A549 (cell line): ENCODE data around the gene ADGRD1. TPM values are rescaled to one million over a fixed set of nuclear protein-coding genes. Genes with fewer than 3 reads are reported as not detected.

Experiments
- ATAC-seq, 2 experiments: fragments of 200-7000 bp in 1 of 2; fragments of >200 bp in 1 of 2; cut with Nextera tagmentation in 1 of 2; cut with Tn5 transposase in 1 of 2; 3 replicates each; pipeline versions ENCODE4 v1.8.0 to v1.9.1; 2018 to 2020; ENCODE audit warnings: mild to moderate bottlenecking in 1 of 2, moderate library complexity in 1 of 2
- CTCF ChIA-PET: fragments of 300-600 bp; sonication (Branson Sonifier 250); formaldehyde crosslinking; extraction: SDS; loops from one replicate; lab custom pipeline; 2021; ENCODE audit warnings: antibody characterized with exemption, inconsistent platforms; lab: Yijun Ruan, JAX
- POLR2A ChIA-PET: fragments of 350-600 bp; formaldehyde crosslinking; extraction: SDS; loops from one replicate; lab custom pipeline; 2021; ENCODE audit warnings: antibody characterized with exemption, inconsistent platforms; lab: Yijun Ruan, JAX
- DNase-seq, 2 experiments: peaks; one replicate each; pipeline versions ENCODE4 v3.0.0 to v3.0.0-alpha.2; 2011 to 2016; ENCODE audit warnings: low read depth in 1 of 2, low spot score in 1 of 2
- FAIRE-seq: peaks from 2 replicates; lab custom pipeline; 2011; peaks lifted over from hg19 to GRCh38; lab: Jason Lieb, UNC
- H3K27ac ChIP-seq, 2 experiments: fragments of >200 bp; sonication (Bioruptor Twin); formaldehyde crosslinking; 3 replicates each; pipeline ENCODE4 v1.5.1; 2016 to 2017
- H3K4me1 ChIP-seq: fragments of >200 bp; sonication (Bioruptor Twin); formaldehyde crosslinking; 3 replicates; pipeline ENCODE4 v1.6.1; 2016
- H3K4me2 ChIP-seq: fragments of >200 bp; sonication (Bioruptor Twin); formaldehyde crosslinking; 3 replicates; pipeline ENCODE4 v1.6.1; 2016
- H3K4me3 ChIP-seq: fragments of >200 bp; sonication (Bioruptor Twin); formaldehyde crosslinking; 3 replicates; pipeline ENCODE4 v1.5.1; 2016
- H3K9me3 ChIP-seq: fragments of >200 bp; sonication (Bioruptor Twin); formaldehyde crosslinking; 3 replicates; pipeline ENCODE4 v1.6.1; 2016
- CBX2 ChIP-seq: fragments of 200-600 bp; sonication (generic); IDR thresholded peaks from 2 replicates; pipeline ENCODE4 v1.6.1; 2016; ENCODE audit warnings: low read depth, mild to moderate bottlenecking, borderline replicate concordance
- CBX8 ChIP-seq: fragments of 200-600 bp; sonication (generic); IDR thresholded peaks from 2 replicates; pipeline ENCODE4 v1.6.1; 2016
- CEBPB ChIP-seq, 2 experiments: fragments of >200 bp in 1 of 2; sonication (Bioruptor Twin) in 1 of 2; formaldehyde crosslinking in 1 of 2; IDR thresholded peaks; 2 replicates each; pipeline ENCODE4 v1.6.1; 2012 to 2016
- CHD2 ChIP-seq: fragments of 150-350 bp; IDR thresholded peaks from 2 replicates; pipeline ENCODE4 v1.6.1; 2014; ENCODE audit warnings: low read length; ENCODE audit not compliant: partially characterized antibody
- CHD4 ChIP-seq: fragments of 200-600 bp; sonication (generic); IDR thresholded peaks from 2 replicates; pipeline ENCODE4 v1.6.1; 2016; ENCODE audit warnings: antibody characterized with exemption, mild to moderate bottlenecking, borderline replicate concordance
- EP300 ChIP-seq, 2 experiments: fragments of >200 bp; sonication (Bioruptor Twin); formaldehyde crosslinking; IDR thresholded peaks; 2 replicates in 1 of 2; 3 replicates in 1 of 2; pipeline ENCODE4 v1.6.1; 2016 to 2017
- ESRRA ChIP-seq: fragments of 150-350 bp; IDR thresholded peaks from 2 replicates; pipeline ENCODE4 v1.6.1; 2014; ENCODE audit warnings: mild to moderate bottlenecking, low read length, borderline replicate concordance
- FOSB ChIP-seq: fragments of 250-450 bp; sonication (Bioruptor Pico); IDR thresholded peaks from 2 replicates; pipeline ENCODE4 v1.5.0; 2020; ENCODE audit warnings: mild to moderate bottlenecking, moderate library complexity
- FOSL2 ChIP-seq, 2 experiments: fragments of 450-650 bp in 1 of 2; fragments of >200 bp in 1 of 2; sonication (Bioruptor Twin) in 1 of 2; formaldehyde crosslinking; IDR thresholded peaks; 2 replicates each; pipeline versions ENCODE4 v1.5.0 to v1.6.1; 2016 to 2020; ENCODE audit warnings: mild to moderate bottlenecking in 1 of 2, moderate library complexity in 1 of 2
- FOXS1 ChIP-seq: fragments of 250-450 bp; sonication (Bioruptor Pico); IDR thresholded peaks from 2 replicates; pipeline ENCODE4 v1.5.0; 2020; ENCODE audit warnings: mild to moderate bottlenecking, moderate library complexity
- GATA3 ChIP-seq: IDR thresholded peaks from 2 replicates; pipeline ENCODE4 v1.6.1; 2012; ENCODE audit warnings: borderline replicate concordance
- HDAC2 ChIP-seq: fragments of 200-600 bp; sonication (generic); IDR thresholded peaks from 2 replicates; pipeline ENCODE4 v1.6.1; 2016
- HEYL ChIP-seq: fragments of 250-450 bp; sonication (Bioruptor Pico); IDR thresholded peaks from 2 replicates; pipeline ENCODE4 v1.8.0; 2021; ENCODE audit warnings: mild to moderate bottlenecking, moderate library complexity
- HMGXB4 ChIP-seq: fragments of 250-450 bp; sonication (Bioruptor Pico); IDR thresholded peaks from 2 replicates; pipeline ENCODE4 v1.5.0; 2021; ENCODE audit warnings: mild to moderate bottlenecking, moderate library complexity, borderline replicate concordance
- JUN ChIP-seq, 2 experiments: fragments of >200 bp; sonication (Bioruptor Twin); formaldehyde crosslinking; IDR thresholded peaks; 2 replicates in 1 of 2; 3 replicates in 1 of 2; pipeline ENCODE4 v1.6.1; 2016 to 2017
- KDM5A ChIP-seq: fragments of 200-600 bp; sonication (generic); IDR thresholded peaks from 2 replicates; pipeline ENCODE4 v1.6.1; 2016; ENCODE audit warnings: antibody characterized with exemption, mild to moderate bottlenecking
- MAZ ChIP-seq: fragments of 150-350 bp; IDR thresholded peaks from 2 replicates; pipeline ENCODE4 v1.6.1; 2014; ENCODE audit warnings: antibody characterized with exemption, low read depth, low read length, borderline replicate concordance
- MYC ChIP-seq: IDR thresholded peaks from 2 replicates; pipeline ENCODE4 v1.6.1; 2012; ENCODE audit warnings: mild to moderate bottlenecking, inconsistent platforms, low read length, improper control_type of control experiment, borderline replicate concordance
- NFE2L2 ChIP-seq: fragments of 150-350 bp; conservative IDR thresholded peaks from 2 replicates; pipeline ENCODE4 v1.6.1; 2014; ENCODE audit warnings: low read length
- NPAS2 ChIP-seq: fragments of 250-450 bp; sonication (Bioruptor Pico); IDR thresholded peaks from 2 replicates; pipeline ENCODE4 v1.8.0; 2022; ENCODE audit warnings: mild to moderate bottlenecking, moderate library complexity, borderline replicate concordance
- NR3C1 ChIP-seq: fragments of >200 bp; sonication (Bioruptor Twin); formaldehyde crosslinking; IDR thresholded peaks from 3 replicates; pipeline ENCODE4 v1.6.1; 2017
- POLR2AphosphoS2 ChIP-seq: conservative IDR thresholded peaks from 2 replicates; pipeline ENCODE4 v1.6.1; 2012; ENCODE audit warnings: low read length, improper control_type of control experiment, inconsistent platforms
- RCOR1 ChIP-seq: fragments of 150-350 bp; IDR thresholded peaks from 2 replicates; pipeline ENCODE4 v1.6.1; 2014; ENCODE audit warnings: antibody characterized with exemption, low read length, low read depth
- SMC3 ChIP-seq: fragments of >200 bp; sonication (Bioruptor Twin); formaldehyde crosslinking; IDR thresholded peaks from 3 replicates; pipeline ENCODE4 v1.6.1; 2018; ENCODE audit warnings: inconsistent platforms
- SREBF2 ChIP-seq: fragments of 450-650 bp; IDR thresholded peaks from 2 replicates; pipeline ENCODE4 v1.6.1; 2014; ENCODE audit warnings: mild to moderate bottlenecking, moderate library complexity
- TP53 ChIP-seq: fragments of 250-450 bp; sonication (Bioruptor Pico); IDR thresholded peaks from 2 replicates; pipeline ENCODE4 v1.5.0; 2021; ENCODE audit warnings: mild to moderate bottlenecking, moderate library complexity
- ZFP36 ChIP-seq: fragments of 450-650 bp; IDR thresholded peaks from 2 replicates; pipeline ENCODE4 v1.6.1; 2014; ENCODE audit warnings: borderline replicate concordance; ENCODE audit not compliant: partially characterized antibody
- ZNF302 ChIP-seq: fragments of 250-450 bp; sonication (Bioruptor Pico); IDR thresholded peaks from 2 replicates; pipeline ENCODE4 v1.9.0; 2021; ENCODE audit warnings: inconsistent platforms, mild to moderate bottlenecking, moderate library complexity
- WGBS: methylation state at CpG from one replicate; pipeline ENCODE4 v1.1.6; 2017; ENCODE audit errors: missing lambda C conversion rate; 5-methylcytosine and 5-hydroxymethylcytosine counted together
- polyA plus RNA-seq, 4 experiments: library from polyadenylated mRNA; depleted of rRNA in 3 of 4; stranded (reverse); fragments of >200 nt; fragmentation: RNase III in 1 of 4; extraction: RNeasy Plus Mini Kit Qiagen cat#74134 plus additional on column Dnase treatment in 1 of 4; gene quantifications; 2 replicates in 3 of 4; 3 replicates in 1 of 4; pipeline ENCODE4 v1.2.3, GENCODE V29; 2011 to 2017
- TF ChIP-seq, protein P1 (sequence below): IDR thresholded peaks from 2 replicates; pipeline ENCODE4 v1.6.1; 2012
- TF ChIP-seq, protein P2 (sequence below): IDR thresholded peaks from 2 replicates; pipeline ENCODE4 v1.6.1; 2012; ENCODE audit warnings: low read depth, borderline replicate concordance

Gene ADGRD1
- polyA plus RNA-seq, 2 of the 4 experiments (the other 2 are of a cell fraction): 0.36 to 1.5 TPM

GRCh38 chr12:130973109-130973508 lies 19.4 kb downstream of the ADGRD1 start:
- no peak for ATAC-seq
- TF ChIP-seq ZFP36 (no peak), FOXS1 (CRISPR knock-in tag) (no peak), FOSB (CRISPR knock-in tag) (no peak), CBX2 (no peak)
- ChIA-PET POLR2A (no interaction called here), CTCF (interaction anchor here (0.7 kb wide), 1 partner anchor 15 kb away, joined by 3 read pairs; no protein-coding TSS in a partner anchor)
- Histone ChIP-seq H3K4me2 (no peak overlapping the region), H3K9me3 (no peaks in the 10 kb centered on the region), H3K4me3 (no peak overlapping the region), H3K4me1 (no peaks in the 10 kb centered on the region), H3K27ac (no peak overlapping the region)
- 71% methylated on average over 11 of the region's 11 CpGs for WGBS
- no peak for DNase-seq
- FAIRE-seq: no peak

- 65% methylated on average over 10 of the region's 10 CpGs for WGBS
- ATAC-seq (no peak), FAIRE-seq (no peak), DNase-seq (no peak)
- no peak overlapping the region for H3K4me2 ChIP-seq
- TF ChIP-seq KDM5A (no peak), ZNF302 (CRISPR knock-in tag) (no peak), GATA3 (no peak), HDAC2 (no peak), ESRRA (no peak), POLR2AphosphoS2 (no peak), MYC (no peak), JUN (IDR thresholded peaks at IDR 0.05) (no peak), EP300 (IDR thresholded peaks at IDR 0.05) (no peak)
- TF ChIP-seq, protein P1, sequence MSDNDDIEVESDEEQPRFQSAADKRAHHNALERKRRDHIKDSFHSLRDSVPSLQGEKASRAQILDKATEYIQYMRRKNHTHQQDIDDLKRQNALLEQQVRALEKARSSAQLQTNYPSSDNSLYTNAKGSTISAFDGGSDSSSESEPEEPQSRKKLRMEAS: no peak
- POLR2A ChIA-PET: no interaction called here
- H3K9me3 ChIP-seq: no peaks in the 10 kb centered on the region
- H3K4me1 ChIP-seq: no peaks in the 10 kb centered on the region
- no peak overlapping the region for H3K4me3 ChIP-seq
- CTCF ChIA-PET: interaction anchor here (1.0 kb wide), 1 partner anchor 20 kb away, joined by 3 read pairs; no protein-coding TSS in a partner anchor
- no peak overlapping the region for H3K27ac ChIP-seq
Measured at GRCh38 chr12:130973906-130974305, 20.2 kb downstream of the ADGRD1 start.

GRCh38 chr12:130975116-130975515 lies 21.4 kb downstream of the ADGRD1 start:
- POLR2A ChIA-PET: no interaction called here
- Histone ChIP-seq H3K4me3 (no peak overlapping the region), H3K27ac (no peak overlapping the region), H3K4me1 (no peaks in the 10 kb centered on the region), H3K9me3 (no peaks in the 10 kb centered on the region), H3K4me2 (no peak overlapping the region)
- FAIRE-seq (no peak), ATAC-seq (no peak), DNase-seq (no peak)
- TF ChIP-seq NPAS2: no peak
- TF ChIP-seq NR3C1: no peak
- TF ChIP-seq SMC3: no peak
- TF ChIP-seq NFE2L2: no peak
- no peak for TF ChIP-seq ESRRA
- TF ChIP-seq CEBPB (IDR thresholded peaks at IDR 0.05): no peak
- TF ChIP-seq TP53 (CRISPR knock-in tag): no peak
- no peak for TF ChIP-seq FOSL2 (IDR thresholded peaks at IDR 0.05)
- no peak for TF ChIP-seq FOSL2 (CRISPR knock-in tag; IDR thresholded peaks at IDR 0.05)
- TF ChIP-seq EP300 (IDR thresholded peaks at IDR 0.05): no peak
- CTCF ChIA-PET: no interaction called here
- 68% methylated on average over 6 of the region's 7 CpGs for WGBS

- Histone ChIP-seq H3K4me2 (no peak overlapping the region), H3K27ac (no peak overlapping the region), H3K4me1 (no peaks in the 10 kb centered on the region), H3K4me3 (no peak overlapping the region), H3K9me3 (no peaks in the 10 kb centered on the region)
- no peak for DNase-seq
- ChIA-PET CTCF (interaction anchor here (1.2 kb wide), 1 partner anchor 12 kb away, joined by 4 read pairs; no protein-coding TSS in a partner anchor), POLR2A (no interaction called here)
- 66% methylated on average over 15 of the region's 15 CpGs for WGBS
- no peak for FAIRE-seq
- ATAC-seq: no peak
- no peak for TF ChIP-seq HEYL (CRISPR knock-in tag)
- TF ChIP-seq HMGXB4 (CRISPR knock-in tag): no peak
- no peak for TF ChIP-seq GATA3
- no peak for TF ChIP-seq SREBF2
- TF ChIP-seq MAZ: no peak
- no peak for TF ChIP-seq KDM5A
- TF ChIP-seq CBX8: no peak
- TF ChIP-seq, protein P2, sequence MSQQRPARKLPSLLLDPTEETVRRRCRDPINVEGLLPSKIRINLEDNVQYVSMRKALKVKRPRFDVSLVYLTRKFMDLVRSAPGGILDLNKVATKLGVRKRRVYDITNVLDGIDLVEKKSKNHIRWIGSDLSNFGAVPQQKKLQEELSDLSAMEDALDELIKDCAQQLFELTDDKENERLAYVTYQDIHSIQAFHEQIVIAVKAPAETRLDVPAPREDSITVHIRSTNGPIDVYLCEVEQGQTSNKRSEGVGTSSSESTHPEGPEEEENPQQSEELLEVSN: no peak
- TF ChIP-seq ESRRA: no peak
- TF ChIP-seq MYC: no peak
- TF ChIP-seq, protein P1: no peak
- TF ChIP-seq RCOR1: no peak
- no peak for TF ChIP-seq CHD4
- no peak for TF ChIP-seq ZFP36
- no peak for TF ChIP-seq NR3C1
- TF ChIP-seq CHD2: no peak
- TF ChIP-seq CEBPB (IDR thresholded peaks at IDR 0.05): no peak
Measured at GRCh38 chr12:130976171-130976720, 22.5 kb downstream of the ADGRD1 start.
